ENCODE results near the gene CHD1L. TPM values are rescaled to one million over a fixed set of nuclear protein-coding genes. Genes with fewer than 3 reads are reported as not detected.
"Not testable (repeated sequence)": the region's sequence is repeated elsewhere in the genome, so short reads cannot be mapped to it uniquely, and the experiment has no call there.

The CHD1L gene
- total and polyA plus RNA-seq, 7 donors, result 4.8 to 20.5 (median 15.9) TPM

DNA sequence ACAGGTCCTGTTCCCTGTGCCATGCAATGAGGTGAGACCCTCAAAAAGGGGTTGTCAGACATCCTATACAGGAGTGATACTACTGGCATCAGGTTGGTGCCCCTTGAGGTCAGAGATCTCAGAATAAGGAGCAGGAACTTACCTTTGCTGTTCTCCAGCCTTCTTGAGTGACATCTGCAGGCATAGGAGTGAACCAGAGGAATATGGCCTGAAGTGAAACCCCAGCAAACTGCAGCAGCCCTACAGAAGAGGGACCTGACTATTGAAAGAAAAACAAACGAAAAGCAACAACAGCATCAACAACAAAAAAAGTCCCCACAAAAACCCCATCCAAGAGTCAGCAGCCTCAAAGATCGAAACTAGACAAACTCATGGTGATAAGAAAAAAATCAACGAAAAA, 74.5 kb downstream of the CHD1L start:
- Histone ChIP-seq H3K4me1 (no peaks in the 10 kb centered on the region), H3K36me3 (ENCODE audit: insufficient read depth in 1 of 2, low read depth in 1 of 2) (no peaks in the 10 kb centered on the region), H3K4me3 (no peak overlapping the region), H3K9me3 (peaks cover under 1% of the 10 kb centered on the region), H3K27ac (no peak overlapping the region), H3K27me3 (ENCODE audit: insufficient read depth in 3 of 3, low read length in 2 of 3) (no peaks in the 10 kb centered on the region)
- intact Hi-C loops (cut with DNase I), result no loop called here
- TF ChIP-seq, protein P1, sequence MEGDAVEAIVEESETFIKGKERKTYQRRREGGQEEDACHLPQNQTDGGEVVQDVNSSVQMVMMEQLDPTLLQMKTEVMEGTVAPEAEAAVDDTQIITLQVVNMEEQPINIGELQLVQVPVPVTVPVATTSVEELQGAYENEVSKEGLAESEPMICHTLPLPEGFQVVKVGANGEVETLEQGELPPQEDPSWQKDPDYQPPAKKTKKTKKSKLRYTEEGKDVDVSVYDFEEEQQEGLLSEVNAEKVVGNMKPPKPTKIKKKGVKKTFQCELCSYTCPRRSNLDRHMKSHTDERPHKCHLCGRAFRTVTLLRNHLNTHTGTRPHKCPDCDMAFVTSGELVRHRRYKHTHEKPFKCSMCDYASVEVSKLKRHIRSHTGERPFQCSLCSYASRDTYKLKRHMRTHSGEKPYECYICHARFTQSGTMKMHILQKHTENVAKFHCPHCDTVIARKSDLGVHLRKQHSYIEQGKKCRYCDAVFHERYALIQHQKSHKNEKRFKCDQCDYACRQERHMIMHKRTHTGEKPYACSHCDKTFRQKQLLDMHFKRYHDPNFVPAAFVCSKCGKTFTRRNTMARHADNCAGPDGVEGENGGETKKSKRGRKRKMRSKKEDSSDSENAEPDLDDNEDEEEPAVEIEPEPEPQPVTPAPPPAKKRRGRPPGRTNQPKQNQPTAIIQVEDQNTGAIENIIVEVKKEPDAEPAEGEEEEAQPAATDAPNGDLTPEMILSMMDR (IDR thresholded peaks at IDR 0.05), result no peak
- ATAC-seq (no peak), DNase-seq (no peak)
- WGBS, 3 donors, result 82 to 89% (median 88%) methylated on average over 3 of the region's 3 CpGs

DNA sequence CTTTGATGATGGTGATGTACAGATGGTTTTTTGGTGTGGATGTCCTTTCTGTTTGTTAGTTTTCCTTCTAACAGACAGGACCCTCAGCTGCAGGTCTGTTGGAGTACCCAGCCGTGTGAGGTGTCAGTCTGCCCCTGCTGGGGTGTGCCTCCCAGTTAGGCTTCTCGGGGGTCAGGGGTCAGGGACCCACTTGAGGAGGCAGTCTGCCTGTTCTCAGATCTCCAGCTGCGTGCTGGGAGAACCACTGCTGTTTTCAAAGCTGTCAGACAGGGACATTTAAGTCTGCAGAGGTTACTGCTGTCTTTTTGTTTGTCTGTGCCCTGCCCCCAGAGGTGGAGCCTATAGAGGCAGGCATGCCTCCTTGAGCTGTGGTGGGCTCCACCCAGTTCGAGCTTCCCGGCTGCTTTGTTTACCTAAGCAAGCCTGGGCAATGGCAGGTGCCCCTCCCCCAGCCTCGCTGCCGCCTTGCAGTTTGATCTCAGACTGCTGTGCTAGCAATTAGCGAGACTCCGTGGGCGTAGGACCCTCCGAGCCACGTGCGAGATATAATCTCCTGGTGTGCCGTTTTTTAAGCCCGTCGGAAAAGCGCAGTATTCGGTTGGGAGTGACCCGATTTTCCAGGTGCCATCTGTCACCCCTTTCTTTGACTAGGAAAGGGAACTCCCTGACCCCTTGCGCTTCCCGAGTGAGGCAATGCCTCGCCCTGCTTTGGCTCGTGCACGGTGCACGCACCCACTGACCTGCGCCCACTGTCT, 84.6 kb downstream of the CHD1L start:
- WGBS, 3 donors, result 62 to 70% (median 69%) methylated on average over 18 to 23 of the region's 26 CpGs
- H3K4me3 ChIP-seq; H3K9me3 ChIP-seq; intact Hi-C loops (cut with DNase I); H3K36me3 ChIP-seq (ENCODE audit: insufficient read depth in 1 of 2, low read depth in 1 of 2); DNase-seq; H3K4me1 ChIP-seq; H3K27ac ChIP-seq; ATAC-seq; H3K27me3 ChIP-seq (ENCODE audit: insufficient read depth in 3 of 3, low read length in 2 of 3): not testable (repeated sequence)

DNA sequence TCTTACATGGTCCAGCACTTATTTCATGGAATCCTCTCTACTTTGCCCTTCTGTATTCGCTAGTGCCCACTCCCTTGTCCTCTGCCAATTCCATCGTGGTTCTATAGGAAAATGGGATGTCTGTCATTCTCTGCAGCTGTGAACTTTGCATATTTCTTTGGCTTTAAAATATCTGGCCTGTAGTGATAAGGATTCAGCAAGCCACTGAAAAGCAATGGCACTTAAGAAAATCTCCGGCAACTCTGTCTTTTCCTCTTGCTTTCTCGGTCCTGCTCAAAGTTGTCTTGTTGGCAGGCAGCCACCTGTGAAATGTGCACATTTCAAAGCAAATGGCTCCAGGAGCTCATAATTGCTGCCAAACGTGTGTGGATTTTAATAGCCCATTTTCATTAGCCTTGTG, 91.8 kb downstream of the CHD1L start:
- H3K4me1 ChIP-seq, result no peaks in the 10 kb centered on the region
- H3K9me3 ChIP-seq, result no peaks in the 10 kb centered on the region
- intact Hi-C loops (cut with DNase I), result no loop called here
- H3K27ac ChIP-seq, result no peak overlapping the region
- no peak for ATAC-seq
- TF ChIP-seq, protein P1 (IDR thresholded peaks at IDR 0.05), result no peak
- no peak for DNase-seq
- WGBS, 3 donors, result 31 to 50% (median 33%) methylated on average over 5 of the region's 5 CpGs
- H3K36me3 ChIP-seq (ENCODE audit: insufficient read depth in 1 of 2, low read depth in 1 of 2), result no peaks in the 10 kb centered on the region
- no peak overlapping the region for H3K4me3 ChIP-seq
- no peaks in the 10 kb centered on the region for H3K27me3 ChIP-seq (ENCODE audit: insufficient read depth in 3 of 3, low read length in 2 of 3)

DNA sequence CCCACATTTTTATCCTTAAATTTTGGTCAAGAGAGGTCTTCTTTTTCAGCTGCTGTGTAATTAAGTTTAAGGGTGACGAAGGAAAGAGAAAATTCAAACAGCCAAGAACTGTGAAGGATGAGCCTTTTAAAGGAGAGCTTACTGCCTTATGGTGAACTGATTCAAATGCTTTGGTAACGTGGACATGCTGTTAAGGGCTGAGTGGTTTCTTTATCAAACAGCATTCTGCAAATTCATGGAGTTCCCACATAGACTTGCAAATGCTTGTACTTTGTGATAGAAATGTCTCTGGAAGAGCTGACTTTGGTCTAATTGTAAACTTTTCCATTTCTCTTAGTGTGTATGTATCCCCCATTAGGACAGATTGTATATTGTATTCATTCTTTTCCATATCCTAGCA, 93.8 kb downstream of the CHD1L start:
- WGBS, 3 donors, result 43 to 68% (median 61%) methylated on average over 2 of the region's 2 CpGs
- Histone ChIP-seq H3K27ac (no peak overlapping the region), H3K4me3 (no peak overlapping the region), H3K4me1 (no peaks in the 10 kb centered on the region), H3K27me3 (ENCODE audit: insufficient read depth in 3 of 3, low read length in 2 of 3) (no peaks in the 10 kb centered on the region), H3K36me3 (ENCODE audit: insufficient read depth in 1 of 2, low read depth in 1 of 2) (no peaks in the 10 kb centered on the region), H3K9me3 (no peaks in the 10 kb centered on the region)
- DNase-seq (no peak), ATAC-seq (no peak)
- TF ChIP-seq, protein P1 (IDR thresholded peaks at IDR 0.05), result no peak
- intact Hi-C loops (cut with DNase I), result no loop called here

DNA sequence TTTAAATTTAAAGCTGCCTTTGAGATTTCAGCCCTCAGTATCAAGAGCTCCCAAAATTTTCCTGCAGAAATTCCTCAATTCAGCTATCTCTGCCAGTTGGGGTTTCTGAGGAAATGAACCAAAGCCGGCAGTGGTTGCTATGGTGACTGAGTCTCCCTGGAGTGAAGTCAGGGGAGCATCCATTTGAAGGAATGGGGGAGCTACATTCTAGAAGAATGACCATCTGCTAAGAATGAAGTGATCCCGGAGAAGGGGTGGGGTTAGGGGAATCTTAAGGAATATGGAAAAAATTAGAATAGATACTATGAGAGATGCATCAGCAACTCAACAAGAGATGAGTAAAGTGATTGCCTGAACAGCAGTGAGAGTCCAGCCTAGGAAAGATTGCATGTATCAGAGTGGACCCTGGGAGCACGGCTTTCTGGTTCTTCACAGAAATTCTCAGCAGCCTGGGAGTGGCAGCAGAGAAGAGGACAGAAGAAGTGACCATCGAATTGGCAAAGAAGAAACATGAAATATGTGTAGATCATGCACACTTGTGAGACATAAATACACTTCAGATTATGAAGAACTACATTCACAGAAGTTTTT, 94.7 kb downstream of the CHD1L start:
- Histone ChIP-seq H3K36me3 (ENCODE audit: insufficient read depth in 1 of 2, low read depth in 1 of 2) (no peaks in the 10 kb centered on the region), H3K27ac (no peak overlapping the region), H3K27me3 (ENCODE audit: insufficient read depth in 3 of 3, low read length in 2 of 3) (peaks cover 0 to 5% (median 0%) of the 10 kb centered on the region in 3 donors), H3K4me3 (no peak overlapping the region), H3K4me1 (no peaks in the 10 kb centered on the region), H3K9me3 (no peaks in the 10 kb centered on the region)
- TF ChIP-seq, protein P1 (IDR thresholded peaks at IDR 0.05), result no peak
- DNase-seq (no peak), ATAC-seq (no peak)
- intact Hi-C loops (cut with DNase I), result no loop called here
- WGBS, 3 donors, result 19 to 25% (median 24%) methylated on average over 4 of the region's 4 CpGs
